GM18870 (cell line): Measurements from ENCODE around the gene TMSB10.
"Not testable (repeated sequence)": the region's sequence is repeated elsewhere in the genome, so short reads cannot be mapped to it uniquely, and the experiment has no call there.

Experiments
- ATAC-seq: cut with Tn5 transposase; IDR thresholded peaks from one replicate; pipeline ENCODE4 v1.9.1; 2021; ENCODE audit warnings: moderate library complexity; ENCODE audit not compliant: unreplicated experiment

Gene TMSB10

GRCh38 chr2:84931384-84931821 is 25.9 kb downstream of the TMSB10 start:
- ATAC-seq = peak; percentile 65

- ATAC-seq = peak; percentile 35
These were observed 32.9 kb downstream of the TMSB10 start for GRCh38 chr2:84938194-84938879.

- peak; percentile 73 for ATAC-seq
These were observed 34.1 kb downstream of the TMSB10 start for GRCh38 chr2:84939426-84940087.

GRCh38 chr2:84940088-84940470 is 34.6 kb downstream of the TMSB10 start:
- peak; percentile 1 for ATAC-seq

- ATAC-seq = no peak
These were observed 35.5 kb downstream of the TMSB10 start for GRCh38 chr2:84940831-84941412.

GRCh38 chr2:84942166-84942565 is 36.7 kb downstream of the TMSB10 start:
- ATAC-seq = no peak

GRCh38 chr2:84942964-84943421 is 37.5 kb downstream of the TMSB10 start:
- ATAC-seq = peak; percentile 40

- no peak for ATAC-seq
These were observed 38.9 kb downstream of the TMSB10 start for GRCh38 chr2:84944295-84944909.

GRCh38 chr2:84945838-84946203 is 40.4 kb downstream of the TMSB10 start:
- ATAC-seq = not testable (repeated sequence)

- peak; percentile 76 for ATAC-seq
These were observed 41.0 kb downstream of the TMSB10 start for GRCh38 chr2:84946204-84947009.

- ATAC-seq = no peak
These were observed 41.6 kb downstream of the TMSB10 start for GRCh38 chr2:84947010-84947593.

GRCh38 chr2:84953535-84953934 is 48.1 kb downstream of the TMSB10 start:
- no peak for ATAC-seq

GRCh38 chr2:84954329-84954728 is 48.9 kb downstream of the TMSB10 start:
- ATAC-seq = no peak
